ENCODE results near the gene AVL9. TPM values are rescaled to one million over a fixed set of nuclear protein-coding genes. Genes with fewer than 3 reads are reported as not detected.

Gene AVL9
- total and polyA plus RNA-seq, 9 of the 15 experiments (the other 6 are each of a cell fraction or from before 2014, with no cell fraction given) = 6.4 to 66.2 (median 30.1) TPM

- Histone ChIP-seq H2AFZ (ENCODE audit: low read depth, low read length) (no peak overlapping the region), H3K9ac (ENCODE audit: insufficient read depth in 1 of 2, low read depth in 2 of 2, low read length in 2 of 2) (no peak overlapping the region), H3K9me1 (ENCODE audit: control insufficient read depth, insufficient read depth, low read length) (no peaks in the 10 kb centered on the region), H3K4me3 (no peak overlapping the region), H3K9me3 (replicated peaks; ENCODE audit: control insufficient read depth, insufficient read depth, low read depth, low read length) (no peaks in the 10 kb centered on the region), H3K36me3 (ENCODE audit: control insufficient read depth, insufficient read depth, low read length) (peaks cover 28% of the 10 kb centered on the region; the same call in 2 of the 3 replicates), H3K79me2 (ENCODE audit: control insufficient read depth, insufficient read depth, low read length) (no peaks in the 10 kb centered on the region), H3K27ac (ENCODE audit: extremely low read depth, low read depth, low read length) (no peak overlapping the region), H3K4me1 (replicated peaks in 1 of 2; ENCODE audit: control insufficient read depth in 2 of 2, insufficient read depth in 2 of 2, low read length in 2 of 2) (peaks cover 6 to 15% of the 10 kb centered on the region in 2 experiments; a peak in 3 of 5 replicates), H3K27me3 (ENCODE audit: control insufficient read depth in 2 of 2, insufficient read depth in 2 of 2, low read length in 2 of 2) (no peaks in the 10 kb centered on the region), H3K4me2 (ENCODE audit: insufficient read depth, low read length) (no peak overlapping the region), H4K20me1 (replicated peaks; ENCODE audit: control insufficient read depth, insufficient read depth, low read length) (no peaks in the 10 kb centered on the region)
- DNase-seq (ENCODE audit: extremely low read depth in 1 of 4, low spot score in 3 of 4) (no peak), ATAC-seq (no peak), FAIRE-seq (no peak)
- BruUV-seq (replicated peaks) = no TSS peak
- ChIA-PET CTCF (ENCODE audit: low intra/inter-chr PET ratio) (no interaction called here), POLR2A (no interaction called here)
- no peak for TF ChIP-seq MEIS2 (IDR thresholded peaks at IDR 0.05; ENCODE audit: partially characterized antibody)
- TF ChIP-seq TRIM28 (IDR thresholded peaks at IDR 0.05) = no peak
- TF ChIP-seq NR3C1 (CRISPR knock-in tag; IDR thresholded peaks at IDR 0.05) = no peak
- TF ChIP-seq ZNF696 (CRISPR knock-in tag; conservative IDR thresholded peaks at IDR 0.05) = no peak
- no peak for TF ChIP-seq PYGO2 (tag; IDR thresholded peaks at IDR 0.05)
- no peak for TF ChIP-seq SMAD1 (IDR thresholded peaks at IDR 0.05; ENCODE audit: low read depth, low read length, partially characterized antibody)
- no peak for TF ChIP-seq NCOA2 (IDR thresholded peaks at IDR 0.05; ENCODE audit: partially characterized antibody in 2 of 2)
- no peak for TF ChIP-seq ZNF785 (CRISPR knock-in tag; IDR thresholded peaks at IDR 0.05)
- no peak for TF ChIP-seq FOSL1 (tag; conservative IDR thresholded peaks at IDR 0.05)
- in situ Hi-C loops (cut with MboI) (no loop called here), intact Hi-C loops (cut with micrococcal nuclease) (no loop called here)
- WGBS (ENCODE audit: insufficient coverage, low coverage, missing lambda C conversion rate) = 77% methylated on average over 3 of the region's 3 CpGs
These were observed 96.6 kb downstream of the AVL9 start for GRCh38 chr7:32591938-32592337.

Measured in K562 (cell line).